Measurements from ENCODE around the gene OMP. TPM values are rescaled to one million over a fixed set of nuclear protein-coding genes. Genes with fewer than 3 reads are reported as not detected.

The OMP gene
- total and polyA plus RNA-seq, 9 donors = 0.55 to 1.8 (median 1.6) TPM; not detected in 4

DNA sequence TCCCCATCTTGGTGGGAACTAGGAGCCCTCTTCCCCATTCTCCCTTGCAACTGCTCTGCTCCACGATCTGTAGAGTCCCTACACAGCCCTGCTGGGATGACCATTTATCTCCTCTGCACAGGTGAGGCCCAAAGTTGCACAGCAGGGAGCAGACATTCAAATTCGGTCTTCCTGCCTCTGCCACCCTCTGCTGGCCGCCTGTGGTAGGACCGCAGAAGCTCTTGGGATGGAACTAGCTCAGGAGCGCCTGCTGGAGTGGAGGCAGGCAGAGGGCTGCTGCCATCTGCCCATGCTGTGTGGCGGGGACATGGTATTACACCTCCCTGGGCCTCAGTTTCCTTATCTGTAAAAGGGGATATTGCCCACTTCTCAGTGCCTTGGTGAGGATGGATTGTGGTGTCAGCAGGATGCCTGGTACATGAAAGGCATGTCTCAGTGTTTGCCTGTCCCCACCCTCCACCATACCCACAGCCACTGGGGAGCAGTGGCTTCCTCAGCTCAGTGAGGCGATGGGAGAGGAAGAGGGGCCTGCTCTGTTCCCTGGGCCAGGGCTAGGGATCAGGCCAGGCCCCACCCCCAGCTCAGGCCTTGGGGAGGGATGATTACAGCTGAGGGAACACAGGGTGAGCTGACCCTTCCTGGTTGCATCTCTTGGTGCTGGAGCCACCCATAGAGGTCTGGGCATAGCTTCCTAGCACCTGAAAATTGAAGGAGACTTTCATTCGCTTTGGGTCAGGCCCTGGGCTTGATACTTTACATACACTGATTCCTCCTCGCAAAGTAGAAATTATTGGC lies 11.3 kb upstream of the OMP start:
- Histone ChIP-seq H3K9me3 (no peaks in the 10 kb centered on the region), H3K4me1 (ENCODE audit: insufficient read depth) (peaks cover 7% of the 10 kb centered on the region), H3K4me3 (no peak overlapping the region), H3K27ac (no peak overlapping the region), H3K27me3 (no peaks in the 10 kb centered on the region), H3K36me3 (no peaks in the 10 kb centered on the region)
- 37 to 42% (median 40%) methylated on average over 9 of the region's 9 CpGs for WGBS, 3 donors
- DNase-seq = peak; percentile 70 to 88 (median 84)
- intact Hi-C loops (cut with DNase I) = loop anchor here in 2 of 4 donors (2.0 to 5.0 kb wide), 2 partner anchors 43 to 44 kb away; no protein-coding TSS in a partner anchor
- TF ChIP-seq POLR2A (IDR thresholded peaks at IDR 0.05) = no peak
- no peak for TF ChIP-seq EP300 (IDR thresholded peaks at IDR 0.05)
- TF ChIP-seq, protein P1, sequence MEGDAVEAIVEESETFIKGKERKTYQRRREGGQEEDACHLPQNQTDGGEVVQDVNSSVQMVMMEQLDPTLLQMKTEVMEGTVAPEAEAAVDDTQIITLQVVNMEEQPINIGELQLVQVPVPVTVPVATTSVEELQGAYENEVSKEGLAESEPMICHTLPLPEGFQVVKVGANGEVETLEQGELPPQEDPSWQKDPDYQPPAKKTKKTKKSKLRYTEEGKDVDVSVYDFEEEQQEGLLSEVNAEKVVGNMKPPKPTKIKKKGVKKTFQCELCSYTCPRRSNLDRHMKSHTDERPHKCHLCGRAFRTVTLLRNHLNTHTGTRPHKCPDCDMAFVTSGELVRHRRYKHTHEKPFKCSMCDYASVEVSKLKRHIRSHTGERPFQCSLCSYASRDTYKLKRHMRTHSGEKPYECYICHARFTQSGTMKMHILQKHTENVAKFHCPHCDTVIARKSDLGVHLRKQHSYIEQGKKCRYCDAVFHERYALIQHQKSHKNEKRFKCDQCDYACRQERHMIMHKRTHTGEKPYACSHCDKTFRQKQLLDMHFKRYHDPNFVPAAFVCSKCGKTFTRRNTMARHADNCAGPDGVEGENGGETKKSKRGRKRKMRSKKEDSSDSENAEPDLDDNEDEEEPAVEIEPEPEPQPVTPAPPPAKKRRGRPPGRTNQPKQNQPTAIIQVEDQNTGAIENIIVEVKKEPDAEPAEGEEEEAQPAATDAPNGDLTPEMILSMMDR (IDR thresholded peaks at IDR 0.05) = peak; percentile 83 to 95 (median 89)

DNA sequence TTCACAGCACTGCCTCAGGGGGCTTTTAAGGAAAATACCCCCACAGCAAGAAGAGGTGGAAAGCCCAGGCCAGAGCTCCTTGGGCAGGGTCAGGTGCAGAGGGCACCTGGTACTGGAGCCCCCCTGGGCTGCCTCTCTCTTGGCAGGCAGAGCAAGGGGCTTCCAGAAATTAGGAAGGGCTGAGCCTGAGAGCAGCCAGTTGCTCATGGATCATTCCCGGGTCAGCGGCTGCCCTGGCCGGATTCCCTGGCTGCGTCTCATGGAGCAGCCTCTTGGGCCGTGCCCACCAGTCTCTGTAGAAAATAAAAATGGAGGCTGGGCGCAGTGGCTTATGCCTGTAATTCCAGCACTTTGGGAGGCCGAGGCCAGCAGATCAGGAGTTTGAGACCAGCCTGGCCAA lies 10.3 kb upstream of the OMP start:
- Histone ChIP-seq H3K36me3 (no peaks in the 10 kb centered on the region), H3K4me3 (no peak overlapping the region), H3K9me3 (no peaks in the 10 kb centered on the region), H3K27me3 (no peaks in the 10 kb centered on the region), H3K27ac (no peak overlapping the region), H3K4me1 (ENCODE audit: insufficient read depth) (no peaks in the 10 kb centered on the region)
- 62 to 73% (median 70%) methylated on average over 7 of the region's 7 CpGs for WGBS, 3 donors
- TF ChIP-seq EP300 (IDR thresholded peaks at IDR 0.05) = no peak
- TF ChIP-seq, protein P1 (IDR thresholded peaks at IDR 0.05) = no peak
- no peak for TF ChIP-seq POLR2A (IDR thresholded peaks at IDR 0.05)
- intact Hi-C loops (cut with DNase I) = loop anchor here in 1 of 4 donors (5.0 kb wide), 1 partner anchor 45 kb away; no protein-coding TSS in a partner anchor
- peak in 2 of 5 donors; percentile 25 to 36 for DNase-seq

DNA sequence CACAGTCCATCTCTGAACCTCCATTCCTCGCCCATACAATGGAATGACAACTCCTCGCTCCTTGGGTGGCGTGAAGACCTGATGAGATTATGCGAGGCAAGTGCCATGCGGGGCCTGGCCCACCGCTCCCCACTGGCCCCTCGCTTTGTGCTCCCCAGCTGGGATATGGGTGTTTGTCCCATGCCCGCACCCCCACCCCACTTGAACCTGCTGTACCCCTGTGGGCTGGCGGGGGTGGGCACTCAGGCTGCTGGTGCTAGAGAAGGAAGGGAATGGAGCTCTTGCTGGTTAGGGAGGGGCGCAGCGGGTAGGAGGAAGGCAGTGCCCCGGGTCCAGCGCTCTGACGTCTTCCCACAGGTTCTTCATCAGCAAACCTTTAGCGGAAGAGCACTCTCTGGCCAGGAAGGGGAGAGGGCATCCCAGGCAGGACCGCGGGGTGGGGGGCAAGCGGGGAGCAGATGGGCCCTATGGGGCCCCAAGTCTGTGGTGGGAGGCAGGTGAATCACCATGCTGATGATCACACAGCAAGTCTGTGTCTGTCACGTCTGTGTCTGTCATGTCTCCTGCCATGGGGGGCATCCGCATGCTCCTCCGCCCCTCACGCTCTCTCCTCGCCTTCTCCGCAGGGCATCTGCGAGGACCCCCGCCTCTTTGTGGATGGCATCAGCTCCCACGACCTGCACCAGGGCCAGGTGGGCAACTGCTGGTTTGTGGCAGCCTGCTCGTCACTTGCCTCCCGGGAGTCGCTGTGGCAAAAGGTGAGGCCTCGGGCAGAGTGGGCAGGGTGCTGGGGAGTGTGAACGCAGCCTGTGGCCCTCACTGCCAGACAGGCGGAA lies 9.4 kb upstream of the OMP start:
- Histone ChIP-seq H3K27ac (no peak overlapping the region), H3K9me3 (no peaks in the 10 kb centered on the region), H3K27me3 (no peaks in the 10 kb centered on the region), H3K36me3 (no peaks in the 10 kb centered on the region), H3K4me1 (ENCODE audit: insufficient read depth) (no peaks in the 10 kb centered on the region), H3K4me3 (no peak overlapping the region)
- TF ChIP-seq EP300 (IDR thresholded peaks at IDR 0.05) (no peak), POLR2A (IDR thresholded peaks at IDR 0.05) (no peak)
- TF ChIP-seq, protein P1 (IDR thresholded peaks at IDR 0.05) = no peak
- peak in 2 of 5 donors; percentile 28 to 30 for DNase-seq
- WGBS, 3 donors = 88 to 93% (median 91%) methylated on average over 33 of the region's 33 CpGs
- intact Hi-C loops (cut with DNase I) = loop anchor here in 1 of 4 donors (5.0 kb wide), 1 partner anchor 46 kb away; no protein-coding TSS in a partner anchor
